T-helper 9 cell (primary cell): Measurements from ENCODE around the gene HAO2.

Source experiments
- DNase-seq: peaks from one replicate; pipeline ENCODE4 v3.0.0-alpha.2; 2020

Gene HAO2

GRCh38 chr1:119380983-119381662, 12.5 kb downstream of the HAO2 start:
- DNase-seq, result no peak

- no peak for DNase-seq
Measured at GRCh38 chr1:119384591-119384990, 16.0 kb downstream of the HAO2 start.

- no peak for DNase-seq
Measured at GRCh38 chr1:119385650-119386049, 17.1 kb downstream of the HAO2 start.

- DNase-seq, result no peak
Measured at GRCh38 chr1:119387858-119388257, 19.3 kb downstream of the HAO2 start.

- DNase-seq, result no peak
Measured at GRCh38 chr1:119388450-119388849, 19.9 kb downstream of the HAO2 start.

GRCh38 chr1:119390526-119390925, 21.9 kb downstream of the HAO2 start:
- no peak for DNase-seq

- no peak for DNase-seq
Measured at GRCh38 chr1:119391749-119392148, 23.2 kb downstream of the HAO2 start.

GRCh38 chr1:119394085-119394484, 25.5 kb downstream of the HAO2 start:
- no peak for DNase-seq

GRCh38 chr1:119396982-119397381, 28.4 kb downstream of the HAO2 start:
- no peak for DNase-seq

GRCh38 chr1:119397986-119398385, 29.4 kb downstream of the HAO2 start:
- no peak for DNase-seq

- DNase-seq, result no peak
Measured at GRCh38 chr1:119404736-119405135, 36.2 kb downstream of the HAO2 start.

GRCh38 chr1:119409731-119410130, 41.1 kb downstream of the HAO2 start:
- no peak for DNase-seq

- DNase-seq, result no peak
Measured at GRCh38 chr1:119410961-119411360, 42.4 kb downstream of the HAO2 start.

GRCh38 chr1:119414950-119415349, 46.4 kb downstream of the HAO2 start, which contains the start of gene HSD3B2:
Gene HSD3B2, plus strand, starts transcription at chr1:119415150. Its CDS starts 270 bp downstream, at chr1:119415420.
- no peak for DNase-seq

GRCh38 chr1:119416006-119416640, 47.5 kb downstream of the HAO2 start:
- DNase-seq, result no peak

- no peak for DNase-seq
Measured at GRCh38 chr1:119419109-119419508, 50.5 kb downstream of the HAO2 start.

GRCh38 chr1:119420638-119421037, 52.1 kb downstream of the HAO2 start:
- no peak for DNase-seq

- no peak for DNase-seq
Measured at GRCh38 chr1:119422631-119423030, 54.0 kb downstream of the HAO2 start.

GRCh38 chr1:119428991-119429390, 60.4 kb downstream of the HAO2 start:
- DNase-seq, result no peak

GRCh38 chr1:119429687-119430086, 61.1 kb downstream of the HAO2 start:
- DNase-seq, result no peak

- DNase-seq, result no peak
Measured at GRCh38 chr1:119430486-119430885, 61.9 kb downstream of the HAO2 start.

GRCh38 chr1:119431836-119432235, 63.3 kb downstream of the HAO2 start:
- DNase-seq, result no peak

- no peak for DNase-seq
Measured at GRCh38 chr1:119435052-119435451, 66.5 kb downstream of the HAO2 start.

GRCh38 chr1:119438761-119439160, 70.2 kb downstream of the HAO2 start:
- no peak for DNase-seq
